OCI-LY1 (cell line): ENCODE results near the gene CRB2.

ENCODE experiments used
- H2AFZ ChIP-seq: fragments of 200-600 bp; sonication (generic), shearing (Covaris generic); 2 replicates; pipeline ENCODE4 v1.6.0; 2014; ENCODE audit warnings: antibody characterized with exemption, mild to moderate bottlenecking, low read length
- H3F3A ChIP-seq: fragments of 200-600 bp; sonication (generic), shearing (Covaris generic); 2 replicates; pipeline ENCODE4 v1.6.0; 2014; ENCODE audit warnings: mild to moderate bottlenecking, antibody characterized with exemption, low read length, moderate library complexity; ENCODE audit not compliant: insufficient read depth
- H3K27ac ChIP-seq: fragments of 200-600 bp; sonication (generic); 2 replicates; pipeline ENCODE4 v1.5.1; 2014; ENCODE audit warnings: low read length, mixed run types, mild to moderate bottlenecking, low read depth; ENCODE audit not compliant: poor library complexity, severe bottlenecking
- H3K27me3 ChIP-seq: fragments of 200-600 bp; sonication (generic); 2 replicates; pipeline ENCODE4 v1.6.0; 2014; ENCODE audit warnings: antibody characterized with exemption, mild to moderate bottlenecking, low read length, moderate library complexity; ENCODE audit not compliant: insufficient read depth
- H3K36me3 ChIP-seq: fragments of 200-600 bp; sonication (generic); 2 replicates; pipeline ENCODE4 v1.6.1; 2014; ENCODE audit warnings: mild to moderate bottlenecking, antibody characterized with exemption, low read length, moderate library complexity, mixed read lengths; ENCODE audit not compliant: insufficient read depth
- H3K4me1 ChIP-seq: fragments of 200-600 bp; sonication (generic); 2 replicates; pipeline ENCODE4 v1.5.1; 2014; ENCODE audit warnings: mild to moderate bottlenecking, low read length, moderate library complexity; ENCODE audit not compliant: insufficient read depth, severe bottlenecking
- H3K4me2 ChIP-seq: fragments of 200-600 bp; sonication (generic), shearing (Covaris generic); 2 replicates; pipeline ENCODE4 v1.6.1; 2014; ENCODE audit warnings: low read length
- H3K4me3 ChIP-seq: fragments of 200-600 bp; sonication (generic); 2 replicates; pipeline ENCODE4 v1.5.1; 2014; ENCODE audit warnings: low read length, low read depth, mild to moderate bottlenecking, mixed read lengths; ENCODE audit not compliant: poor library complexity, severe bottlenecking
- H3K79me2 ChIP-seq: fragments of 200-600 bp; shearing (Covaris generic); 2 replicates; pipeline ENCODE4 v1.6.1; 2016; ENCODE audit warnings: mixed run types, low read length, mixed read lengths; ENCODE audit not compliant: insufficient read depth
- H3K9ac ChIP-seq: fragments of 200-600 bp; sonication (generic), shearing (Covaris generic); 2 replicates; pipeline ENCODE4 v1.6.1; 2014; ENCODE audit warnings: mild to moderate bottlenecking, low read length, mixed read lengths
- H3K9me2 ChIP-seq: fragments of 200-600 bp; sonication (generic), shearing (Covaris generic); 2 replicates; pipeline ENCODE4 v1.6.1; 2014; ENCODE audit warnings: low read depth, mild to moderate bottlenecking, low read length, mixed read lengths
- H3K9me3 ChIP-seq: fragments of 200-600 bp; shearing (Covaris generic); 2 replicates; pipeline ENCODE4 v1.6.1; 2014; ENCODE audit warnings: low read length, mixed read lengths
- H4K20me1 ChIP-seq: fragments of 200-600 bp; sonication (generic), shearing (Covaris generic); 2 replicates; pipeline ENCODE4 v1.6.0; 2016; ENCODE audit warnings: mild to moderate bottlenecking, low read length; ENCODE audit not compliant: insufficient read depth
- CTCF ChIP-seq: fragments of 200-600 bp; sonication (generic), shearing (Covaris generic); IDR thresholded peaks from 2 replicates; pipeline ENCODE4 v1.5.1; 2017; ENCODE audit warnings: mild to moderate bottlenecking, antibody characterized with exemption, low read length, moderate library complexity, mixed read lengths
- EZH2 ChIP-seq: fragments of 200-600 bp; sonication (generic), shearing (Covaris generic); IDR thresholded peaks from 2 replicates; pipeline ENCODE4 v1.8.0; 2017; ENCODE audit warnings: borderline replicate concordance, mixed run types, mild to moderate bottlenecking, antibody characterized with exemption, low read length, moderate library complexity, mixed read lengths

The CRB2 gene

GRCh38 chr9:123336449-123336848, 19.5 kb upstream of the CRB2 start:
- Histone ChIP-seq H3F3A (0 out of 2 replicates have a peak, but pooled peaks cover 4% of the 10 kb centered on the region), H3K36me3 (no peaks in the 10 kb centered on the region), H3K79me2 (no peaks in the 10 kb centered on the region), H3K9me2 (no peaks in the 10 kb centered on the region), H4K20me1 (no peaks in the 10 kb centered on the region), H3K27me3 (no peaks in the 10 kb centered on the region), H3K4me2 (peak overlapping the region; percentile 46), H3K27ac (peak overlapping the region; percentile 100), H3K4me3 (no peak overlapping the region), H2AFZ (no peak overlapping the region), H3K4me1 (peaks cover 81% of the 10 kb centered on the region), H3K9ac (peak overlapping the region; percentile 46), H3K9me3 (no peaks in the 10 kb centered on the region)
- TF ChIP-seq CTCF: no peak
- TF ChIP-seq EZH2: no peak

GRCh38 chr9:123336959-123337358, 19.0 kb upstream of the CRB2 start:
- Histone ChIP-seq H3K27ac (peak overlapping the region; percentile 100), H3F3A (0 out of 2 replicates have a peak, but pooled peaks cover 4% of the 10 kb centered on the region), H2AFZ (no peak overlapping the region), H3K4me3 (no peak overlapping the region), H4K20me1 (no peaks in the 10 kb centered on the region), H3K9ac (no peak overlapping the region; the same call in 1 of the 2 replicates), H3K9me3 (no peaks in the 10 kb centered on the region), H3K4me1 (peaks cover 83% of the 10 kb centered on the region), H3K36me3 (no peaks in the 10 kb centered on the region), H3K4me2 (peak overlapping the region; percentile 46; the same call in 1 of the 2 replicates), H3K9me2 (no peaks in the 10 kb centered on the region), H3K79me2 (no peaks in the 10 kb centered on the region), H3K27me3 (no peaks in the 10 kb centered on the region)
- TF ChIP-seq EZH2: no peak

- H3K9me3 ChIP-seq: no peaks in the 10 kb centered on the region
- H3K79me2 ChIP-seq: no peaks in the 10 kb centered on the region
- H4K20me1 ChIP-seq: no peaks in the 10 kb centered on the region
- peak overlapping the region; percentile 56 for H3K4me3 ChIP-seq
- no peaks in the 10 kb centered on the region for H3K27me3 ChIP-seq
- no peak overlapping the region for H2AFZ ChIP-seq
- peak overlapping the region; percentile 100 for H3K27ac ChIP-seq
- H3K36me3 ChIP-seq: no peaks in the 10 kb centered on the region
- peak overlapping the region; percentile 89; the same call in 1 of the 2 replicates for H3K9ac ChIP-seq
- peaks cover 93% of the 10 kb centered on the region for H3K4me1 ChIP-seq
- H3K4me2 ChIP-seq: peak overlapping the region; percentile 80
- no peaks in the 10 kb centered on the region for H3K9me2 ChIP-seq
- TF ChIP-seq CTCF (no peak), EZH2 (no peak)
- 0 out of 2 replicates have a peak, but pooled peaks cover 4% of the 10 kb centered on the region for H3F3A ChIP-seq
These were observed 18.0 kb upstream of the CRB2 start for GRCh38 chr9:123337971-123338370.
